ENCODE results near the gene GPR152.

DNA sequence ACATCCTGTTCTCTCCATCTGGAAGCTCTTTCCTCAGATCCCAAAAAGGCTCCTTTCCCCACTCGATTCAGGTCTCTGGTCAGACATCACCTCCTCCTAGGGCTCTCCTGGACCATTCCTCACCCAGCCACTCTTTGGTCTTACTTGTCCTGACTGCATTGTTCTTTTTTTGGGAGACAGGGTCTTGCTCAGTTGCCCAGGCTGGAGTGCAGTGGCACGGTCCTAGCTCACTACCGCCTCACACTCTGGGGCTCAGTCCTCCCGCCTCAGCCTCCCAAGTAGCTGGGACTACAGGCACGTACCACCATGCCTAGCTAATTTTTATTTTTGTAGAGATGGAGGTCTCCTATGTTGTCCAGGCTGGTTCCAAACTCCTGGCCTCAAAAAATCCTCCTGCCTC, 7.0 kb downstream of the GPR152 start:
- TF ChIP-seq, protein P1, sequence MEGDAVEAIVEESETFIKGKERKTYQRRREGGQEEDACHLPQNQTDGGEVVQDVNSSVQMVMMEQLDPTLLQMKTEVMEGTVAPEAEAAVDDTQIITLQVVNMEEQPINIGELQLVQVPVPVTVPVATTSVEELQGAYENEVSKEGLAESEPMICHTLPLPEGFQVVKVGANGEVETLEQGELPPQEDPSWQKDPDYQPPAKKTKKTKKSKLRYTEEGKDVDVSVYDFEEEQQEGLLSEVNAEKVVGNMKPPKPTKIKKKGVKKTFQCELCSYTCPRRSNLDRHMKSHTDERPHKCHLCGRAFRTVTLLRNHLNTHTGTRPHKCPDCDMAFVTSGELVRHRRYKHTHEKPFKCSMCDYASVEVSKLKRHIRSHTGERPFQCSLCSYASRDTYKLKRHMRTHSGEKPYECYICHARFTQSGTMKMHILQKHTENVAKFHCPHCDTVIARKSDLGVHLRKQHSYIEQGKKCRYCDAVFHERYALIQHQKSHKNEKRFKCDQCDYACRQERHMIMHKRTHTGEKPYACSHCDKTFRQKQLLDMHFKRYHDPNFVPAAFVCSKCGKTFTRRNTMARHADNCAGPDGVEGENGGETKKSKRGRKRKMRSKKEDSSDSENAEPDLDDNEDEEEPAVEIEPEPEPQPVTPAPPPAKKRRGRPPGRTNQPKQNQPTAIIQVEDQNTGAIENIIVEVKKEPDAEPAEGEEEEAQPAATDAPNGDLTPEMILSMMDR (IDR thresholded peaks at IDR 0.05; ENCODE audit: low read depth, low read length): no peak
- TF ChIP-seq EZH2phosphoT487 (IDR thresholded peaks at IDR 0.05; ENCODE audit: low read depth): no peak

Measured in OCI-LY3 (cell line).